ENCODE results near the gene TTC27.

DNA sequence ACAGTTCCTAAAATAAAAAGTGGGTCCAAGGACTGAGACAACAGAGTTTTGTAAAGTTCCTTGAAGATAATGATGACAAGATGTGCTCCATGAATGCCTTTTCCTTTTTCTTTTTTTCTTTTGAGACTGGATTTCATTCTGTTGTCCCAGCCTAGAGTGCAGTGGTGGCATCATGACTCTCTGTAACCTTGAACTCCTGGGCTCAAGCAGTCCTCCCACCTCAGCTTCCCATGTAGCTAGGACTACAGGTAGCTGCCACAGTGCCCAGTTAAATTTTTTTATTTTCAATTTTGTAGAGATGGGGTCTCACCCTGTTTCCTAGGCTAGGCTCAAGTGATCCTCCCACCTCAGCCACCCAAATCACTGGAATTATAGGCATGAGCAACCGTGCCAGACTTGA lies 16.1 kb upstream of the TTC27 start:
- TF ChIP-seq YY1 (IDR thresholded peaks at IDR 0.05; ENCODE audit: insufficient read depth, insufficient read length) (no peak), ZNF274 (IDR thresholded peaks at IDR 0.05; ENCODE audit: low read depth, low read length) (no peak), SUZ12 (IDR thresholded peaks at IDR 0.05; ENCODE audit: extremely low read depth, insufficient read depth, insufficient read length) (no peak)

All from NT2/D1 (cell line).